ENCODE measurements around the gene ARFGAP2. TPM values are rescaled to one million over a fixed set of nuclear protein-coding genes. Genes with fewer than 3 reads are reported as not detected.

ARFGAP2 gene
- total RNA-seq, 6 experiments from 2014 or later: 58.2 to 64.0 (median 61.1) TPM

DNA sequence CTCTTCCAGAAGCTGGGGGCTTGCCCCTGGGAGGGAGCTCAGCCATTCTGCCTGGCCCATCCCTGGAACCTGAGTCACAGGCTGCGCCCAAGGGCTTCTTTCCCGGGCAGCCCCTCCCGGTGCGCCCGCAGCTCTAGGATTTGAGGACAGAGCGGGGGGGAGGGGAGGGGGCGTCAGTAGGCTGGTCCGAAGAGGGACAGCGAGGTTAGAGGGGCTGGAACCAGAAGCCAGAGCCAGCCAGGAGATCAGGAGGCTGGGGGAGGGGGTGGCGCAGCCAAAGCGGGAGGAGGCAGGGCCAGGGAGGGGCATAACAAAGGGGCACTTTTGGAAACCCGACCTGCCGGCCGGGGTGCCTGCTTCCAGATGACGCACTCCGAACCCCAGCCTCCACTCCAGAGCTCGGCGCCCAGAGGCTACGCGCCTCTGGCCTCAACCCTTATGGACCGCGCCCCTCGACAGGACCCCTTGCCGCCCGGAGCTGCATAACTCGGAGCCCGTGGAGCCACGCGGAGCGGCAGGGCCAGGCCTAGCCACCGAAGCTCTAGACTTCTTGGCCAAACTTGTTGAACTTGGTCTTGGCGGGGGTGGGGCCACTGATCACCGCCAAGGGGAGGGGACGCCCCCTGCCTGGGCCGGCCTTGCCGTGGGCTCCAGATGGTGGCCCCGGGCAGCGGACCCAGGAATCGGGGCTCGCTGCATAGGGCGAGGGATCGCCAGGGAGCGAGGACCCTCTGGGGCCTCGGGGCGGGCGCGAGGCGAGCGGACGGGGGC, 8.8 kb upstream of the ARFGAP2 start:
- peak overlapping the region; percentile 84 for H3K4me3 Mint-ChIP-seq
- TF ChIP-seq, protein P1, sequence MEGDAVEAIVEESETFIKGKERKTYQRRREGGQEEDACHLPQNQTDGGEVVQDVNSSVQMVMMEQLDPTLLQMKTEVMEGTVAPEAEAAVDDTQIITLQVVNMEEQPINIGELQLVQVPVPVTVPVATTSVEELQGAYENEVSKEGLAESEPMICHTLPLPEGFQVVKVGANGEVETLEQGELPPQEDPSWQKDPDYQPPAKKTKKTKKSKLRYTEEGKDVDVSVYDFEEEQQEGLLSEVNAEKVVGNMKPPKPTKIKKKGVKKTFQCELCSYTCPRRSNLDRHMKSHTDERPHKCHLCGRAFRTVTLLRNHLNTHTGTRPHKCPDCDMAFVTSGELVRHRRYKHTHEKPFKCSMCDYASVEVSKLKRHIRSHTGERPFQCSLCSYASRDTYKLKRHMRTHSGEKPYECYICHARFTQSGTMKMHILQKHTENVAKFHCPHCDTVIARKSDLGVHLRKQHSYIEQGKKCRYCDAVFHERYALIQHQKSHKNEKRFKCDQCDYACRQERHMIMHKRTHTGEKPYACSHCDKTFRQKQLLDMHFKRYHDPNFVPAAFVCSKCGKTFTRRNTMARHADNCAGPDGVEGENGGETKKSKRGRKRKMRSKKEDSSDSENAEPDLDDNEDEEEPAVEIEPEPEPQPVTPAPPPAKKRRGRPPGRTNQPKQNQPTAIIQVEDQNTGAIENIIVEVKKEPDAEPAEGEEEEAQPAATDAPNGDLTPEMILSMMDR (IDR thresholded peaks at IDR 0.05): no peak; the same call in 1 of the 2 replicates
- DNase-seq: peak; percentile 22
- no peaks in the 10 kb centered on the region for H3K9me3 Mint-ChIP-seq
- peaks cover 27% of the 10 kb centered on the region for H3K4me1 Mint-ChIP-seq (ENCODE audit: low read depth)
- no peaks in the 10 kb centered on the region for H3K36me3 Mint-ChIP-seq (ENCODE audit: low read depth)
- H3K27ac Mint-ChIP-seq: peak overlapping the region; percentile 71
- H3K27me3 Mint-ChIP-seq (ENCODE audit: insufficient read depth): peaks cover 4% of the 10 kb centered on the region; the same call in 1 of the 2 replicates

DNA sequence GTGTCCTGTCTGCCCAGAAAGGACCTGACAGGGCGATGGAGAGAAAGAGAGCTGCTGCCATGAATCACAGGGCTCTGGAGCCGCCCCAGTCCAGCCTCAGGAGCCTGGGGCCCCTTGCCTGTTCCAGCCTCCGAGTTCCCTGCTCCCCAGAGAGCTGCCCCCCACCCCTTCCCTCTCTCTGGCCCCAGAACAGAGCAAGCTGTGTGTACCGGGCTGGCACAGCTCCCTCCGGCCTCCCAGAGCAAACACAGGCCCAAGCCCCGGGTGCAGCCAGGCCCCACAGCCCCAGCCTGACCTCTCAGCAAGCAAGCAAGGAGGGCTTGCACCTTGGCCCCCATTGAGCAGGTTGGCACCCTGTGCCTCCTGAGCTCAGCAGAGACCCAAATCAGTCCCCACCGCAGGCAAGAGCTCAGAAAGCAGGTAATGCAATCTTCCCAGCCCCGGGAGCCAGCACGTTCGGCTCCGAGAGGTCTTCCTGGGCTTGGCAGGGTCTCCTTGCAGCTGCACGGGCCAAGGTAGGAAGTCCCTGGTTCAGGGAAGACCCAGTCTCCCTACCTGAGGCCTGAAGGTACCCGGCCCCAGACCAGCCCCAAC, 8.1 kb upstream of the ARFGAP2 start:
- peak overlapping the region; percentile 63 for H3K27ac Mint-ChIP-seq
- no peak for DNase-seq
- H3K36me3 Mint-ChIP-seq (ENCODE audit: low read depth): no peaks in the 10 kb centered on the region
- peaks cover 27% of the 10 kb centered on the region for H3K4me1 Mint-ChIP-seq (ENCODE audit: low read depth)
- H3K9me3 Mint-ChIP-seq: no peaks in the 10 kb centered on the region
- H3K4me3 Mint-ChIP-seq: peak overlapping the region; percentile 84
- H3K27me3 Mint-ChIP-seq (ENCODE audit: insufficient read depth): peaks cover 4% of the 10 kb centered on the region; the same call in 1 of the 2 replicates
- TF ChIP-seq, protein P1 (IDR thresholded peaks at IDR 0.05): no peak

DNA sequence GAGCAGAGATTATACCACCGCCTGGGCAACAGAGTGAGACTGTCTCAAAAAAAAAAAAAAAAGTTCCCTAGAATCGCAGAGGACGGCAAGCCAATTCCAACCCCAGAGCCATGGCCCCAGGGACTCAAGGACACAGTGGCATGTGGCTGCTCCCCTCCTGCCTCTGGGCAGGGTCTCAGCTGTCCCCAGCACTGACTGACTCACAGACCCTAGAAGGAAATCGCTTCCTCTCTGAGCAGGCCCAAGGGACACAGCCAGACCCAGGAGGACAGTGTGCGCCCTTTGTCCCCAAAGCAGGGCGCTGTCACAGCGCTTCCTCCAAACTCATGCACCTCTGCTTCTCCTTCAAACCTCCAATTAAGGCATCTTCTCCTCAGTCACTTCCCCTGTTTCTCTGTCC, 7.3 kb upstream of the ARFGAP2 start:
- Mint-ChIP-seq H3K4me1 (ENCODE audit: low read depth) (peaks cover 19% of the 10 kb centered on the region), H3K27me3 (ENCODE audit: insufficient read depth) (peaks cover 4% of the 10 kb centered on the region; the same call in 1 of the 2 replicates), H3K4me3 (no peak overlapping the region), H3K27ac (no peak overlapping the region), H3K36me3 (ENCODE audit: low read depth) (no peaks in the 10 kb centered on the region), H3K9me3 (no peaks in the 10 kb centered on the region)
- DNase-seq: no peak
- TF ChIP-seq, protein P1 (IDR thresholded peaks at IDR 0.05): no peak

DNA sequence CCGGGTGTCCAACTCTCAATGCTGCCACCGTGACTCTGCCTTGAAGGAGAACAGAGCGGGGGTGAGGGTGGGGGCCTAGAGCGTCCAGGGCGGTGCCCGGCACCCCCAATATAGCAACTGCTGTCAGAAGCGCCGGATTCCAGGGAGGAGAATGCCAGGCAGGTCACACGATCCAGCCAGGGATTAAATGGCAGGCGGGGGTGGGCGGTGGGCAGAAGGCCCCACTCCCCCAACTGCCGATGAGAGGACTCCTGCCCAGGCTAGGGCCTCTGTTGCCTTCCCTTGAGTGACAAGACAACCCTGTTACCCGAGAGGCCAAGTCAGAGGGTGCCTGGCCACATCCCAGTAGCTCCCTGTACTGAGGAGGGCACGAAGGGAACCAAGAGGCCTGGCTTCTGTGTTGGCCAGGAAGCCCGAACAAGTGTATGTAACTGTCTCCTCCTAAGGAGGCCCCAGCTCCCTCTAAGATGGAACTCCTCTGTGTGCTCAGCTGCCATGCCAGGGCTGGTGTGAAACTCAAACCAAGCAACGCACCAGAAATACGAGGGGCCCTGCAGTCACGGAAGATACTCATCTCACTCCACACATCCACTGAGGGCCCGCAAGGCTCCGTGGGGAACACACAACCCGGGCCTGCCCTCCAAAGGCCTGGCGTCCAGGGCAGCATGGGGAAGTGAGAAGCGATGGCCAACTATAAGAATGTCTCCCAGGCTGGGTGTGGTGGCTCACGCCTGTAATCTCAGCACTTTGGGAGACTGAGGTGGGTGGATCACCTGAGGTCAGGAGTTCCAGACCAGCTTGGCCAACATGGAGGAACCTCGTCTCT, 6.6 kb upstream of the ARFGAP2 start:
- no peak for DNase-seq
- Mint-ChIP-seq H3K27me3 (ENCODE audit: insufficient read depth) (peaks cover 4% of the 10 kb centered on the region; the same call in 1 of the 2 replicates), H3K4me3 (no peak overlapping the region), H3K4me1 (ENCODE audit: low read depth) (peaks cover 18% of the 10 kb centered on the region; the same call in 1 of the 2 replicates), H3K9me3 (no peaks in the 10 kb centered on the region), H3K27ac (no peak overlapping the region), H3K36me3 (ENCODE audit: low read depth) (no peaks in the 10 kb centered on the region)
- TF ChIP-seq, protein P1 (IDR thresholded peaks at IDR 0.05): no peak

DNA sequence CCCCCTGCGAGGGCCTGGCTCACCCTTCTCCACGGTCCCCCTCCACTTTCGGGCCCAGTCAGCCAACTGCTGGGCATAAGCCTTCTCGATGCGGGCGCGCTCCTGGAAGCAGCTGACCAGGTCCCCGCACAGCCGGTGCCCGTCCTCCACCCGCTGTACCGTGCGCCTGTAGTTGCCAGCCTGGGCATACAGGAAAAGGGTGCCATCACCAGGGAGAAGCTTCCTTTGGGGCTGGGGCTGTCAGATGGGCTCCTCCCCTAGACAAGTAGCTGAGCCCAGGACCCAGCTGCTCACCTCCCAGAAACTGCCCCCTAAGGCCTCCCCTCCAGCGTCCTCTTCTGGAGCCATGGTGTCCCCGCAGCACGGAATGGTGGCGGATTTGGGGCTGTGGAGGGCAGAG, 5.7 kb upstream of the ARFGAP2 start:
- H3K36me3 Mint-ChIP-seq (ENCODE audit: low read depth): no peaks in the 10 kb centered on the region
- peaks cover 17% of the 10 kb centered on the region for H3K4me1 Mint-ChIP-seq (ENCODE audit: low read depth)
- TF ChIP-seq, protein P1 (IDR thresholded peaks at IDR 0.05): no peak
- H3K9me3 Mint-ChIP-seq: no peaks in the 10 kb centered on the region
- H3K27me3 Mint-ChIP-seq (ENCODE audit: insufficient read depth): peaks cover 4% of the 10 kb centered on the region; the same call in 1 of the 2 replicates
- H3K4me3 Mint-ChIP-seq: no peak overlapping the region
- no peak for DNase-seq
- H3K27ac Mint-ChIP-seq: no peak overlapping the region

Data from HFFc6 (cell line).